ENCODE results near the gene CRTC1. TPM values are rescaled to one million over a fixed set of nuclear protein-coding genes. Genes with fewer than 3 reads are reported as not detected.

The CRTC1 gene
- total RNA-seq, 1 experiment from 2014 or later, result 18.1 TPM

GRCh38 chr19:18776736-18777135, 93.3 kb downstream of the CRTC1 start:
- Histone ChIP-seq H3K4me1 (ENCODE audit: insufficient read depth, low read length, poor library complexity, severe bottlenecking) (no peaks in the 10 kb centered on the region), H3K9me3 (ENCODE audit: low read depth, low read length, poor library complexity, severe bottlenecking) (no peaks in the 10 kb centered on the region), H3K27ac (ENCODE audit: low read depth, low read length, poor library complexity, severe bottlenecking) (no peak overlapping the region), H3K4me3 (ENCODE audit: low read depth, low read length, poor library complexity, severe bottlenecking) (no peak overlapping the region), H3K27me3 (replicated peaks; ENCODE audit: insufficient read depth, low read depth, low read length, poor library complexity) (no peaks in the 10 kb centered on the region), H3K36me3 (ENCODE audit: insufficient read depth, low read length, poor library complexity, severe bottlenecking) (no peaks in the 10 kb centered on the region)
- CTCF ChIA-PET, result no interaction called here
- POLR2A ChIA-PET (ENCODE audit: low non-redundant PET), result interaction anchor here (0.7 kb wide), 1 partner anchor 17 kb away, joined by 3 read pairs; no protein-coding TSS in a partner anchor
- no TSS peak for BruUV-seq (replicated peaks)
- no peak for TF ChIP-seq CTCF (conservative IDR thresholded peaks at IDR 0.05; ENCODE audit: low read depth, low read length)
- no peak for TF ChIP-seq EZH2 (IDR thresholded peaks at IDR 0.05; ENCODE audit: borderline replicate concordance, low read depth, low read length, poor library complexity, severe bottlenecking)
- no peak for DNase-seq (ENCODE audit: low spot score)
- intact Hi-C loops (cut with micrococcal nuclease; ENCODE audit: unreplicated experiment), result no loop called here

GRCh38 chr19:18777301-18778075, 94.0 kb downstream of the CRTC1 start:
- TF ChIP-seq CTCF (conservative IDR thresholded peaks at IDR 0.05; ENCODE audit: low read depth, low read length) (no peak), EZH2 (IDR thresholded peaks at IDR 0.05; ENCODE audit: borderline replicate concordance, low read depth, low read length, poor library complexity, severe bottlenecking) (no peak)
- ChIA-PET POLR2A (ENCODE audit: low non-redundant PET) (interaction anchor here (0.7 kb wide), 1 partner anchor 18 kb away, joined by 3 read pairs; no protein-coding TSS in a partner anchor), CTCF (no interaction called here)
- no peak for DNase-seq (ENCODE audit: low spot score)
- no peaks in the 10 kb centered on the region for H3K9me3 ChIP-seq (ENCODE audit: low read depth, low read length, poor library complexity, severe bottlenecking)
- H3K27me3 ChIP-seq (replicated peaks; ENCODE audit: insufficient read depth, low read depth, low read length, poor library complexity), result no peaks in the 10 kb centered on the region
- intact Hi-C loops (cut with micrococcal nuclease; ENCODE audit: unreplicated experiment), result no loop called here
- no peak overlapping the region for H3K4me3 ChIP-seq (ENCODE audit: low read depth, low read length, poor library complexity, severe bottlenecking)
- H3K4me1 ChIP-seq (ENCODE audit: insufficient read depth, low read length, poor library complexity, severe bottlenecking), result no peaks in the 10 kb centered on the region
- H3K27ac ChIP-seq (ENCODE audit: low read depth, low read length, poor library complexity, severe bottlenecking), result no peak overlapping the region
- no peaks in the 10 kb centered on the region for H3K36me3 ChIP-seq (ENCODE audit: insufficient read depth, low read length, poor library complexity, severe bottlenecking)
- BruUV-seq (replicated peaks), result no TSS peak

GRCh38 chr19:18778076-18778389, 94.6 kb downstream of the CRTC1 start:
- Histone ChIP-seq H3K36me3 (ENCODE audit: insufficient read depth, low read length, poor library complexity, severe bottlenecking) (no peaks in the 10 kb centered on the region), H3K4me1 (ENCODE audit: insufficient read depth, low read length, poor library complexity, severe bottlenecking) (no peaks in the 10 kb centered on the region), H3K27me3 (replicated peaks; ENCODE audit: insufficient read depth, low read depth, low read length, poor library complexity) (no peaks in the 10 kb centered on the region), H3K27ac (ENCODE audit: low read depth, low read length, poor library complexity, severe bottlenecking) (no peak overlapping the region), H3K4me3 (ENCODE audit: low read depth, low read length, poor library complexity, severe bottlenecking) (no peak overlapping the region), H3K9me3 (ENCODE audit: low read depth, low read length, poor library complexity, severe bottlenecking) (no peaks in the 10 kb centered on the region)
- ChIA-PET CTCF (no interaction called here), POLR2A (ENCODE audit: low non-redundant PET) (no interaction called here)
- intact Hi-C loops (cut with micrococcal nuclease; ENCODE audit: unreplicated experiment), result no loop called here
- no peak for DNase-seq (ENCODE audit: low spot score)
- BruUV-seq (replicated peaks), result no TSS peak
- TF ChIP-seq EZH2 (IDR thresholded peaks at IDR 0.05; ENCODE audit: borderline replicate concordance, low read depth, low read length, poor library complexity, severe bottlenecking) (no peak), CTCF (conservative IDR thresholded peaks at IDR 0.05; ENCODE audit: low read depth, low read length) (no peak)
